Stimulated activated CD4-positive, alpha-beta T cell treated with anti-CD3 and anti-CD28 coated beads, Interleukin-1b, Interleukin-23, amount 100 ng/mL, for 4 hours (primary cell): ENCODE results near the gene FNIP2.
"Not testable (repeated sequence)": the region's sequence is repeated elsewhere in the genome, so short reads cannot be mapped to it uniquely, and the experiment has no call there.

Experiments used
- DNase-seq, 2 donors: peaks; one replicate each; pipeline ENCODE4 v3.0.0-alpha.2; 2020; ENCODE audit warnings: low read depth in 2 of 2

FNIP2 gene

DNA sequence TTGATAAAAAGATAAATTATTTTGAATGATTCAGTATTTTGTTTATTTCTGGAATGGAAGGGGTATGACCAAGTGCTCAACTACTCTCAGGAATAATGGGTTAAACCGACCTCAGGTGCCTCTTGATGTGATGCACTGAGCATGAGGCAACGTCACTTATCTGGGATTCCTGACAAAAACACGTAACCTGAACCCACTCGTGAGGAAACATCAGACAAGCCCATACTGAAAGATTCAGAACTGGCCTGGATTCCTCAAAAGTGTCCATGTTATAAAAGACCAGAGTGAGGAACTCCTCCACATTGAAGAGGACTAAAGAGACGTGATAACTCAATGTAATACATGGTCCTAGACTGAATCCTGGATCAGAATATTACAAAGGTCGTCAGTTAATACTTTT is 144.0 kb downstream of the FNIP2 start:
- DNase-seq: no peak

DNA sequence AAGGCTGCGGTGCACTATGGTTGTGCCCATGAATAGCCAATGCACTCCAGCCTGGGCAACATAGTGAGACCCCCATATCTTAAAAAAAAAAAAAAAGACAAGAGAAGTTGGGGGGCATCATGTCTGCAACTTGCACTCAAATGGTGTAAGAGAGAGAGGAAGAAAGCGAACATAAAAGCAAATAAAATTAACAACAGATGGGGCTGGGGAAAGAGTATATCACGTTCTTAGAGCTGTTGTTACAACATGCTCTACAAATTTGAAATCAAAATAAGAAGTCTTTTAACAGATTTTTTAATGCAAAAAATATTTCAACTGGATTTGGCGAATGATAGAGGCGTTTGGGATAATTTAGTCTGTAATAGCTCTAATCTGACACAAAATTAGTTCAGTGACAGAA is 144.9 kb downstream of the FNIP2 start:
- no peak for DNase-seq

DNA sequence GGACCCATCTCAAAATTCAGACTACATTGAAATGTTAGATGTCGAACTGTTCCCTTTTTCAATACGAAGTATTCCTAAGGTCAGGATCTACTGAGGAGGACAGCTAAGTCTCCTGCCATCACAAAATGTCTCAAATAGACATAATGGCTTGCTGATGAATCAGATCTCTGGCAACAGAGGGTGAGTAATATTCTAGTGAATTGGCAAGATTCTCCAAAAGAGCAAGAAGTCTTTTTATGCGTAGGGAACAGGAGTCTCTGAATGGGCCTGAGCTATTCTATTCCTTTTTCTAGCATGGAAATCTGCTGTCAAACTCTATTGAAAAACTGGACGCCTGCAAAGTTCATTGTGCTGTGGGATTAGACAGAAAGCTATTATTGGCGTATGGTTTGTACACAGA is 145.4 kb downstream of the FNIP2 start:
- no peak for DNase-seq

DNA sequence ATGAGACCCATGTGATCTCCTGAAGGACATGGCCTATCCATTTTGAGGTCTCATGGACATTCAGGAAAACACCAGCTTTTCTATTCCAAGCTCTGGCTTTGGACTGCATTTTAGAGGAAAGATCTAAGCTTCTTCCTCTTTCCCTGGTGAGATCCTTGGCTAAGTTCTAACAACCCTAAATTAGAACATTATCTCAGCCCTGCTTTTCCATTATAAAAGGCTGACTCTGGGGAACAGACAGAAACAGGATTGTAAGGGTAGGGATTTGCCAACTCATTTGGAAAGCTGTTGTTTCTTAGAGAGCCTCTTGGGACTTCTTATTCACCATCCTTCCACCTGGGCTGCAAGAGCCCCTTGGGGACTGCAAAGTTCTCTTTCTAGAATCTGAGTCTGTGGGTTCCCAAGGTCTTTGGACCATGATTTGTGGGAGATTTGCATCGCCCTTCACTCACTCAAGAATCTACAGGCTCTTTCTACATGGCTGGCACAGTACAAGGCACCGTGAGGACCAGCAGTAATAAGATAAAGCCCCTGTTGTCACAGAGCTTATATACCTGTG is 146.9 kb downstream of the FNIP2 start:
- DNase-seq: no peak

DNA sequence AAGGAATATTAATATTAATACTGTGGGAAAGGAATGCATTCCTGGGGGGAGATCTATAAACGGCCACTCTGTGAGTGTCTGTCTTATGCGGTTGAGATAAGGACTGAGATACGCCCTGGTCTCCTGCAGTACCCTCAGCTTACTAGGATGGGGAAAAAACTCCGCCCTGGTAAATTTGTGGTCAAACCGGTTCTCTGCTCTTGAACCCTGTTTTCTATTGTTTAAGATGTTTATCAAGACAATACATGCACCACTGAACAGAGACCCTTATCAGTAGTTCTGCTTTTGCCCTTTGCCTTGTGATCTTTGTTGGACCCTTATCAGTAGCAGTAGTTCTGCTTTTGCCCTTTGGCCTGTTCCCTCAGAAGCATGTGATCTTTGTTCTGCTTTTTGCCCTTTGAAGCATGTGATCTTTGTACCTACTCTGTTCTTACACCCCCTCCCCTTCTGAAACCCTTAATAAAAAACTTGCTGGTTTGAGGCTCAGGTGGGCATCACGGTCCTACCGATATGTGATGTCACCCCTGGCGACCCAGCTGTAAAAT is 151.7 kb downstream of the FNIP2 start:
- DNase-seq: not testable (repeated sequence)

DNA sequence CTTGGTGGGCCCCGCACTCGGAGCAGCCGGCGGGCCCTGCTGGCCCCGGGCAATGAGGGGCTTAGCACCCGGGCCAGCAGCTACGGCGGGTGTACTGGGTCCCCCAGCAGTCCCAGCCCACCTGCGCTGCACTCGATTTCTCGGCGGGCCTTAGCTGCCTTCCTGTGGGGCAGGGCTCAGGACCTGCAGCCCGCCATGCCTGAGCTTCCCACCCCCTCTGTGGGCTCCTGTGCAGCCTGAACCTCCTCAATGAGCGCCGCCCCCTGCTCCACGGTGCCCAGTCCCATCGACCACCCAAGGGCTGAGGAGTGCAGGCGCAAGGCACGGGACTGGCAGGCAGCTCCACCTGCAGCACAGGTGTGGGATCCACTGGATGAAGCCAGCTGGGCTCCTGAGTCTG is 158.9 kb downstream of the FNIP2 start:
- not testable (repeated sequence) for DNase-seq

DNA sequence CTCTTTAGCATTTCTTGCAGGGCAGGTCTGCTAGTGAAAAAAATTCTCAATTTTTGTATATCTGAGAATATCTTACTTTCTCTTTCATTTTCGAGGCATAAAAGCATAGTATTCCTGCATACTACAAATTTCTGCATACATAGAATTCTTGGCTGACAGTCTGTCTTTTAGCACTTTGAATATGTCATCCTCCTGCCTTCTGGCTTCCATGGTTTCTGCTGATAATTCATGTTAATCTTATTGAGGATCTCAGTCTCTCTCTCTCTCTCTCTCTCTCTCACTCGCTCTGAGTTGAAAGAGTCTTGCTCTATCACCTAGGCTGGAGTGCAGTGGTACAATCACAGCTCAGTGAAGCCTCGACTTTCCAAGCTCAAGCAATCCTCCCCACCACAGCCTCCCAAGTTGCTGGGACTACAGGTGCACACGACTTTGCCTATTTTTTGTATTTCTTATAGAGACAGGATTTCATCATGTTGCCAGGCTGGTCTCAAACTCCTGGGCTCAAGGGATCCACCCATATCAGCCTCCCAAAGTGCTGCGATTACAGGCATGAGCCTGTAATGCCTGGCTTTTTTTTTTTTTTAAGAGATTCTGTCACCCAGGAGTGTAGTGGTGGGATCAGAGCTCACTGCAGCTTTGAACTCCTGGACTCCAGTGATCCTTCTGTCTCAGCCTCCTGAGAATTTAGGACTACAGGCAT is 161.3 kb downstream of the FNIP2 start:
- no peak for DNase-seq

DNA sequence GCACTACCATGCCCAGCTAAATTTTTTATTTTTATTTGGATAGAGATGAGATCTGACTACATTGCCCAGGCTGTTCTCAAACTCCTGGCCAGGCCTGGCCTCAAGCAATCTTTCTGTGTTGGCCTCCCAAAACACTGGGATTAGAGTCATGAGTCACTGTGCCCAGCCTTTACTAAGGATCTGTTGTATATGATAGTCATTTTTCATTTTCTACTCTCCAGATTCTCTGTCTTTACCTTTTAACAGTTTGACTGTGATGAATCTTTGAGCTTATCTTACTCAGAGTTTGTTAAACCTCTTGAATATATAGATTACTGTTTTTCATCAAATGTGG is 161.8 kb downstream of the FNIP2 start:
- no peak for DNase-seq

DNA sequence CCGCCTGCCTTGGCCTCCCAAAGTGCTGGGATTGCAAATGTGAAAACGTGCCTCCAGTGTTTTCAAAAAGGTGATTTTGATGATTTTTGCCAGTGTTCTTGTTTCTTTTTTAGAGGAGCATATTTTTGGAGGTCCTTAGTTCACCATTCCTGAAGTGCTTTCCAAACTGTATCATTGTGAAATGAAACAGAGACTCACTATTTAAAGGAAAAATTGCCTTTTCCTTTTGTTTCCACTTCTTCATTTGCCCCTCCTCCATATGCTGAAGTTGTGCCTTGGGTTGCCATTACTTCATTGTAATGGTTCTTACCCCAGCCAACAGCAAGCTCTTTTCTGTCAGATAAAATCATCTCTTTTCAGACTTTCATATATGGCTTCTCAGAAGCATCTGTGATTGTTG is 164.4 kb downstream of the FNIP2 start:
- no peak for DNase-seq

DNA sequence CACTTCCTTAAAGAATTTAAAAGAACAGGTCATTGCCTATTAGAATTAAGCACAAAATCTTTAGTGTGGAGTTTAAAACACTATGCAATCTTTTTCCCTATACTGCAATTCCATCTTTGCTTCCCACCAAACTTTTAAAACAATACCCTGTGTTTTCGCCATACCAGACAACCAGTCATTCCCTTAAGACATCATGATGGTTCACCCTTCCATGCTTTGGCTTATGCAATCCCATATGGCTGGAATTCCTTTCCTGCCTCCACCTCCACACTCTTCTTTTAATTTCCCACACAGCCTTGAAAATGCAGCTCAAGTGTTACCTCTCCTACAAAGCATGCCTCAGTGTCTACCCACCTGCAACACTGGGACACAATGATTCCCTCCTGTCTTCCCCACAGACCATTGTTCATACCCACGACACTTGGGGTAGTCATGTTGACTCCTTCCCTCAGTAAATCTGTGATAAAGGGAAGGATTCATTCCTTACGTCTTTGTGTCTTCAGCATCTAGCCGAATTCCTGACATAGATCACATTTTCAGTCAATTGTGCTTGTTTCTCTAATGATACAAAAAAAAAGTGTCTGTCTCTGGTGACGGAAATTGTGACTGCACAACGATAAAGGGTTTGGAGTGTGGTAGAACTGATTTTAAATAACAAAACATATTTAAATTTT is 166.3 kb downstream of the FNIP2 start:
- DNase-seq: no peak

DNA sequence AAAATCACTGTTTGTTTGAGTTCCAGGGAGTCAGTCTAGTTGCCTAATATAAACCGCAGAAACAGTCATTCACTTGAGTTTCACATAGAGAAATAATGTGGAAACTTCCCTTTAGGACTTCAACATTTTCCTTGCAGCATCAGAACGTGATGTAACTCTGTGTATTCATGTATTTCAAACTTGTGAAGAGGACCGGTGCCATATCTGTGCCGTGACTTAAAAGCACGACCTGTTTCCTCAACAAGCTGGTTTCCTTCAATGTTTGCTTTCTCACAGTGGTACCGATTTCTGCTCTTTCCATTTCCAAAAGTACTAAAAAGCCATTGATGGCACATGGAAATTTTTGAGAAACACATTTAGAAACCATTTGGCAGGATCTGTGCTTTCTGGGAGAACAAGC is 167.4 kb downstream of the FNIP2 start:
- DNase-seq: no peak

DNA sequence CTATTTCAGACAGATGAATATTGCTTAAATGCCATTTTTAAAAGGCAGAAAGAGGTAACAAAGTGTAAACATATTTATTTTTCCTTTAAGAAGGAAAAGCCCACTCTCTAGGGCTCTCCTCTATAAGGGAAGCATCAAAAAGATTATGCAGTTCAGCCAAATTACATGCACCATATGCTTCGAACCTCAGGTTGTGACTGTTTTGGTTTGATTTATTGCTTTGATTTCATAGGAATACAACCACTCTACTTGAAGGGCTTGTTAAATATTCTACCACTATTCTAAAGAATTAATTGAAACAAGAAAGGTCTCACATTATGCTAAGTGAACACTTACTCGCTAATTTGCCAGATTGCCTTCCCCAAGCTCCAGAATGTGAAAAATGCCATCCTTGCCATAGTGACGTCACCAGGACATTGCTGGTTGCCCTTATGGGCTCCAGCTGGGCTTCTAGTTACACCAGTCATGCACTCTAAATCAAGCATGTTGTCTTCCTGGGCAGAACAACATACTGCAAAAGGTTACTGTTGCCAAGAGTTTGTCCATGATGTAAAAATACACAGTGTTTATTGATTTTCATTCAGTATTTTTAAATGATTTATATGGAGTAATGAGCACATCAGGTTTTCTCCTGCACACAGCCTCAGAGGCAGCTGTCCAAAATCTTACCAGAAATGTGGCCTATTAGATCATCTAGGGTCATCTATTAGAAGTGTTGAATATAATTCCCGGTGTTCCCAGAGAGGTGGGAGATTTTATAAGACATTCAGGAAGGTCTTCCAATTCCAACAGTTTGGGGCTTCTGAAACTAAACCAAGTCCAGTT is 169.6 kb downstream of the FNIP2 start:
- DNase-seq: no peak

DNA sequence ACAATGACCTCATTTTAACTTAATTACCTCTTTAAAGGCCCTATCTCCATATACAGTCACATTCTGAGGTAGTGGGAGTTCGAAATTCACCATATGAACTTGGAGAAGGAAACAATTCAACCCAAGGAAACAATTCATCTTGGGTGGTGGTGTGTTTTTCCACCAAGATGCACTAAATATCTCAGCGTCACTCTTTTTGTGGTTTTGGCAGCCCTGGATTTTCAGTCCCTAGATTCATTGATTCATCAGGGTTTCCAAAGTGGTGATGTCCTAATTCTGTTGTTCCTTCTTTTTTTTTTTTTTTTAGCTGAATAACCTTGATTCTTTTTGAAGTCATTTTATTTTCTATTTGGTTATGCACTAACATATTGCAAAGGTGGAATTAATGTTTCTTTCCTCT is 171.4 kb downstream of the FNIP2 start:
- DNase-seq: no peak

DNA sequence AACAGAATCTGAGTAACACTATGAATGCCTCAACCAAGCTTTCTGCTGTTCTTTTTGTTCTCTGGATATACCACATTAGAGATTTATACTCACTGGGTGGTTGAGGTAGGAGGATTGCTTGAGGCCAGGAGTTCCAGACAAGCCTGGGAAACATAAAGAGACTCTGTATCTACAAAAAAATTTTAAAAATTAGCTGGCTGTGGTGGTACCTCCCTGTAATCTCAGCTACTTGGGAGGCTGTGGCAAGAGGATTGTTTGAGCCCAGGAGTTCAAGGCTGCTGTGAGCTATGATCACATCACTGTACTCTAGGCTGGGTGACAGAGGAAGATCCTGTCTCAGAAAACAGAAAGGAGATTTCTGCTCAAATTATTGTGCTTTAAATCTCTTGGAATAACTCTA is 172.5 kb downstream of the FNIP2 start:
- DNase-seq: no peak

DNA sequence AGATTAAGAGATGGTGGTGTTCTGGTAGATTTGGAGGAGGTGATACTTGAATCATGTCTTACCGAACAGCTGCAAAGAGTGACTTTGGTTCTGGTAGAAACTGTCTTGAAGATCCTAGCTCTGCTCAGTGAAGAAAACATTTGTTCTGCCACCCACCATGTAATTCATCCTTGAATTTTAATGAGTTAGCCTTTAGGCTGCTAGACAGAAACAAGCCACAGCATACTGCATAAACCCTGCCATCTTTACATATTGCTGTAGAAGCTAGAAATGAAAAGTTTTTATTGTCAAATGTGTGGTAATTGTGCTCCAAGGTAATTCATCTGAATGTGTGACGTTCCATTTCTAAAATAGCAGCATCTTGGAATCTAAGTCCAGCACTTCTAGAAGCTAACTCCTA is 173.1 kb downstream of the FNIP2 start:
- DNase-seq: no peak

DNA sequence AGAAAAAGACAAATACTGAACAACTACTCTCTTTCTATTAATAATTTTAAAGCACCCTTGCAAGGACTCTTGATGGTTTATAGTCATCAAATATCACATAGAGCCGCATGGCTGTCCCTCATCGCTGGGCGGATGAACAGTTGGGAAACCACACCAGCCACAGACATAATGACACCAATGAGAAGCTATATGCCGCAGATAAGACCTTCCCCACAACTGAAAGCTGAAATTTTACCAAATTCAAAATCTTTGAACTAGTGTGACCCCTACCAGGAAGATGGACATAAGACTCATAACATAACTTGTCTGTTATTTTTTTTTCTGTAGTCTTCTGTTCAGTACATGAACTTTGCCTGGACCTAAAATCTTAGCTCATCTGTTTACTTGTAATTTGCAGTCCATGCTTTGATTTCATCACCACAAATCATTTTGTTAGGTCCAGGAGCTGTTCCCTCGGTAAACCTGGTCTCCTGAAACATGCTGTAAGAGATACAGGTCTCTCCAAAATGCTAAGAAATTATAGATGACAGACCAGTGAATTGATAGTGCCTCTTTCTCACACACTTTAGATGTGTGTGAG is 176.8 kb downstream of the FNIP2 start:
- no peak for DNase-seq

DNA sequence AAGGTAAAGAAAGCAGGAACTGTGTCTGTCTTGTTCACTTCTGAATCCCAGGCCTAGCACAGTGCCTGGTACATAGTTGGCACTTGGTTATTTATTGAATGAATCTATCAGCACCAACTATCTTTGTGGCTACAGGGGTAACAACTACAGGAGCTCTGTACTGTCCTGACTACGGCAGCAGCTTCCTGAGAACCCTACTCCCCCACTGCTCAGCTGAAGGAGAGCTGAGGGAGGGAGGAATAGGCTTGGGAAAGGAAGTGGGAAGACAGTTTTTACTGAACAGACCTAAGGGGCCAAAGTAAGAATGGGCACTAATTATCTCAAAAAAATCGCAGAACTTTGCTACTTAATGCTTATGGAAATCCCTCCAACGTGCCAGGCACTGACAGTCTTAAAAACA is 178.0 kb downstream of the FNIP2 start:
- DNase-seq: no peak

DNA sequence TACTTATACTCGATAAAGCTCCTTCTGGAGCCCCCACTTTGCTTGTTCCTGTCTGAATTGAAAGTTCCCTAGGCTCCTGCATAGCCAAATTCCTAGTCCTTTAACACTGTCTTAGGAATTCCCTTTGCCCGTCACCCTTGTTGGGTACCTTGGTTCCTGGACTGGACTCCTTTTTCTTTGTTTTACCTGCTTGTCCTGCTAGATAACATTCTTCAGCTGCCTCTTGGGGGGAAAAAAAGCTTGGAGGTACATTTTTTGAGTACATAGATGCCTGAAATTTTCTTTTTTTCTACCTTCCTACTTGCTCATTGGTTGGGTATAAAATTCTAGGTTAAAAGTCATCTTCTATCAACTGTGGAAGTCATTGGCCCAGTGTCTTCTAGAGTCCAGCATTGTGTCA is 179.2 kb downstream of the FNIP2 start:
- no peak for DNase-seq

DNA sequence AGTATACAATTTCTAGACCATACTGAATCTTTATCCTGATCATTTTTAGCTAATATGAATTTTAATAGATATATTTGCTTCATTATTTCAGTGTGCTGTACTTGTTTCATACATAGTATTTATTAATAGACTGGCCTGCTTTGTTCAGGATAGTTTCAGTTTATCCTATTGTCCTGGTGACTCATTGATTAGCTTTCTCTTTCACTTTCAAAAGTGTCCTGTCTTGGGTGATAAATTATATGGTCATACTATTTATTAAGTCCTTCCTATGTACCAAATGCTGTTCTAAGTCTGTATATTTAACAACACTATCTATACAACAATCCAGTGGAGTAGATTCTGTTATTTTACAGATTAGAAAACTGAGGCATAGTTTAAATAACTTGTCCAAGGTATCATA is 180.3 kb downstream of the FNIP2 start:
- DNase-seq: no peak

DNA sequence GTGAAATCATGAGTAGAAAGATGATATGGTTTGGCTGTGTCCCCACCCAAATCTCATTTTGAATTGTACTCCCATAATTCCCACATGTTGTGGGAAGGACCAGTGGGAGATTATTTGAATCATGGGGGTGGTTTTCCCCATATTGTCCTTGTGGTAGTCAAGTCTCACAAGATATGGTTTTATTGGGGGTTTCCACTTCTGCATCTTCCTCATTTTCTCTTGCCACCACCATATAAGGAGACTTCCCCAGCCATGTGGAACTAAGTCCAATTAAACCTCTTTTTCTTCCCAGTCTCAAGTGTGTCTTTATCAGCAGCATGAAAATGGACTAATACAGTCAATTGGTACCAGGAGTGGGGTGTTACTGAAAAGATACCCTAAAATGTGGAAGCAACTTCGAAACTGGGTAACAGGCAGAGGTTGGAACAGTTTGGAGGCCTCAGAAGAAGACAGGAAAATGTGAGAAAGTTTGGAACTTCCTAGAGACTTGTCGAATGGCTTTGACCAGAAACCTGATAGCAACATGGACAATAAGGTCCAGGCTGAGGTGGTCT is 183.5 kb downstream of the FNIP2 start:
- DNase-seq: not testable (repeated sequence)

DNA sequence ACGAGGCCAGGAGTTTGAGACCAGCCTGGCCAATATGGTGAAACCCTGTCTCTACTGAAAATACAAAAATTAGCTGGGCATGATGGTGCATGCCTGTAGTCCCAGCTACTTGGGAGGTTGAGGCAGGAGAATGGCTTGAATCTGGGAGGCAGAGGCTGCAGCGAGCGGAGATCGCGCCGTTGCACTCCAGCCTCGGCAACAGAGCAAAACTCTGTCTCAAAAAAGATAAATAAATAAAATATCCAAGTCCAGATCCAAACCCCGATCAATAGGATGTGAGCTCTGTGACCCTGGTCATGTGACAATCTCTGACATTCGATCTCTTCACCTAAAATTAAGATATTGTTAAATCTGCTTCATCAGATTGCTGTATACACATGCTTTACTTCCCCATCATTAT is 187.5 kb downstream of the FNIP2 start:
- DNase-seq: not testable (repeated sequence)

DNA sequence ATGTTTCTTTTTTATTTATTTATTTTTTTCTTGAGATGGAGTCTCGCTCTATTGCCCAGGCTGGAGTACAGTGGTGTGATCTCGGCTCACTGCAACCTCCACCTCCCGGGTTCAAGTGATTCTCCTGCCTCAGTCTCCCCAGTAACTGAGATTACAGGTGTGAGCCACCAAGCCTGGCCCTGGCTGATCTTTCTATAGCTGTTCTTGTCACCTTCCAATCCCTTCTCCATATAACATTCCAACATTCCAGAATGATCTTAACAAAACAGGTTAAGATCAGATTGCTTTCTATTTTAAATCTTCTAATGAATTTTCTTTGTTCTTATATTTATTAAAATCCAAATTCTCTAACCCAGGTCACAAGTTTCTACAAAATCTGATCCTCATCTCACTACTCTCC is 188.1 kb downstream of the FNIP2 start:
- DNase-seq: not testable (repeated sequence)
